Measurements from ENCODE around the gene FKBP11. TPM values are rescaled to one million over a fixed set of nuclear protein-coding genes. Genes with fewer than 3 reads are reported as not detected.

The FKBP11 gene
- total RNA-seq (10 to 100 TPM; 40.3 to 55.7 (median 48.5) TPM), polyA plus RNA-seq (10 to 100 TPM; 74.2 to 83.7 TPM), total RNA-seq (24.0 reads per million, percentile 54 among the genes with 10 or more reads in this experiment)

- no peaks in the 10 kb centered on the region for H3K27me3 ChIP-seq (ENCODE audit: control insufficient read depth in 2 of 2, insufficient read depth in 2 of 2, low read length in 2 of 2)
- ATAC-seq: peak; percentile 87
- peak within 1 kb of the TSS; percentile 89 to 98 (median 93) for H3K4me3 Mint-ChIP-seq
- peaks cover 0 to 3% (median 0%) of the 10 kb centered on the region in 3 experiments for H3K9me3 ChIP-seq (ENCODE audit: control insufficient read depth in 2 of 3, low read length in 3 of 3)
- peaks cover 0 to 19% (median 6%) of the 10 kb centered on the region in 3 experiments for H3K36me3 ChIP-seq (ENCODE audit: control insufficient read depth in 2 of 3, insufficient read depth in 3 of 3, low read length in 3 of 3)
- CTCF ChIA-PET: interaction anchor here (0.6 to 2.8 kb wide), 7 partner anchors 8 to 73 kb away, joined by 4 to 19 read pairs (median 7); partner anchors contain the start of genes DDX23 and WNT1
- POLR2A ChIA-PET: interaction anchor here (0.9 to 5.7 kb wide), 11 partner anchors 8 to 243 kb away, joined by 3 to 18 read pairs (median 9); partner anchors contain the start of genes ARF3, DDX23, KANSL2 and WNT1
- peaks cover 10 to 18% of the 10 kb centered on the region in 2 donors for H3K4me1 ChIP-seq (ENCODE audit: control insufficient read depth in 2 of 2, insufficient read depth in 2 of 2, low read length in 2 of 2)
- H3K27ac Mint-ChIP-seq: peak within 1 kb of the TSS; percentile 74 to 98 (median 95)
- H3K9me3 Mint-ChIP-seq: peaks cover 0 to 1% (median 0%) of the 10 kb centered on the region in 11 donors
- intact Hi-C loops (cut with micrococcal nuclease): loop anchor here (1.0 to 2.0 kb wide), 5 partner anchors 9 to 61 kb away; partner anchors contain the start of genes ARF3 (in 2 of the 2) and RND1 (in 1 of the 2)
- peak; percentile 39 to 78 (median 69) for DNase-seq
- H3K36me3 Mint-ChIP-seq: peaks cover 2 to 30% (median 17%) of the 10 kb centered on the region in 5 donors
- peak within 1 kb of the TSS; percentile 72 for H3K4me3 ChIP-seq (ENCODE audit: low read length)
- H3K27ac ChIP-seq (ENCODE audit: low read depth, low read length): peak within 1 kb of the TSS; percentile 99
- peaks cover 18 to 52% (median 42%) of the 10 kb centered on the region in 7 donors for H3K4me1 Mint-ChIP-seq
- H3K27me3 Mint-ChIP-seq: no peaks in the 10 kb centered on the region
These were observed at the start of gene FKBP11 for GRCh38 chr12:48925304-48926011. Gene FKBP11 (minus strand): TSS chr12:48925492. CDS start chr12:48925428, 64 bp downstream.

- Histone ChIP-seq H3K27ac (ENCODE audit: low read depth, low read length) (no peak overlapping the region), H3K9me3 (ENCODE audit: control insufficient read depth in 2 of 3, low read length in 3 of 3) (no peaks in the 10 kb centered on the region), H3K27me3 (ENCODE audit: control insufficient read depth in 2 of 2, insufficient read depth in 2 of 2, low read length in 2 of 2) (peaks cover 6 to 31% of the 10 kb centered on the region in 2 donors), H3K4me1 (ENCODE audit: control insufficient read depth in 2 of 2, insufficient read depth in 2 of 2, low read length in 2 of 2) (peaks cover 34 to 51% of the 10 kb centered on the region in 2 donors), H3K36me3 (ENCODE audit: control insufficient read depth in 2 of 3, insufficient read depth in 3 of 3, low read length in 3 of 3) (no peaks in the 10 kb centered on the region), H3K4me3 (ENCODE audit: low read length) (no peak overlapping the region)
- H3K27me3 Mint-ChIP-seq: peaks cover 42 to 91% (median 55%) of the 10 kb centered on the region in 5 donors
- H3K36me3 Mint-ChIP-seq: no peaks in the 10 kb centered on the region
- H3K4me3 Mint-ChIP-seq: no peak overlapping the region
- H3K9me3 Mint-ChIP-seq: peaks cover 0 to 5% (median 0%) of the 10 kb centered on the region in 11 donors
- ChIA-PET POLR2A (no interaction called here), CTCF (interaction anchor here (0.8 to 1.3 kb wide), 4 partner anchors 8 to 157 kb away, joined by 3 to 8 read pairs (median 3); partner anchors contain the start of gene ARF3)
- H3K4me1 Mint-ChIP-seq: peaks cover 29 to 46% (median 35%) of the 10 kb centered on the region in 7 donors
- H3K27ac Mint-ChIP-seq: no peak overlapping the region
- DNase-seq: peak in 1 of 9 donors; percentile 64
- no peak for ATAC-seq
- intact Hi-C loops (cut with micrococcal nuclease): loop anchor here in 1 of 2 donors (1.0 kb wide), 1 partner anchor 14 kb away; no protein-coding TSS in a partner anchor
These were observed 48.8 kb upstream of the FKBP11 start for GRCh38 chr12:48973941-48974673.

DNA sequence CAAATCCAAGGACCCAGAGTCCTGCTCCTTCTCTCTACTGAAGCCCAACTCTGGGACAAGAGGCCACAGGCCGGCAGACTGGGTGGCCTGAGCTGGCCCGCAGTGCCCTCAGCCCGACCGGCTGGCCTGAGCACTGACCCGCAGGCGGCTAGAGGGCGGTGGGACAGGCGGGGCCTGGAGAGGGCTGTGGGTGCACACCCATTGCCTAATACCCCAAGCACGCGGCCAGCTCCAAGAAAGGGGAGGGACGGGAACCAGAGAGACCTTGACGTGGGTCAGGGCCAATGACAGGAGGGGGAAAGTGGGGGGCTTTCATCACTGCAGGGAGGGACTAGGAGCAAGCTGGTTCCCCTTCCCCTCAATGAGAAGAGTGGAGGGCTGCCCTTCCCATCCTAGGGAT is 48.2 kb upstream of the FKBP11 start:
- ChIA-PET POLR2A (no interaction called here), CTCF (interaction anchor here (0.8 to 1.3 kb wide), 5 partner anchors 9 to 157 kb away, joined by 3 to 8 read pairs (median 3); partner anchors contain the start of gene ARF3)
- intact Hi-C loops (cut with micrococcal nuclease): no loop called here
- H3K4me3 Mint-ChIP-seq: no peak overlapping the region
- DNase-seq: no peak
- H3K9me3 Mint-ChIP-seq: peaks cover 0 to 2% (median 0%) of the 10 kb centered on the region in 11 donors
- H3K36me3 Mint-ChIP-seq: no peaks in the 10 kb centered on the region
- peaks cover 6 to 31% of the 10 kb centered on the region in 2 donors for H3K27me3 ChIP-seq (ENCODE audit: control insufficient read depth in 2 of 2, insufficient read depth in 2 of 2, low read length in 2 of 2)
- H3K27me3 Mint-ChIP-seq: peaks cover 42 to 90% (median 52%) of the 10 kb centered on the region in 5 donors
- no peak overlapping the region for H3K27ac Mint-ChIP-seq
- H3K4me3 ChIP-seq (ENCODE audit: low read length): no peak overlapping the region
- H3K27ac ChIP-seq (ENCODE audit: low read depth, low read length): no peak overlapping the region
- peaks cover 28 to 49% of the 10 kb centered on the region in 2 donors for H3K4me1 ChIP-seq (ENCODE audit: control insufficient read depth in 2 of 2, insufficient read depth in 2 of 2, low read length in 2 of 2)
- no peaks in the 10 kb centered on the region for H3K36me3 ChIP-seq (ENCODE audit: control insufficient read depth in 2 of 3, insufficient read depth in 3 of 3, low read length in 3 of 3)
- H3K4me1 Mint-ChIP-seq: peaks cover 23 to 44% (median 30%) of the 10 kb centered on the region in 7 donors
- ATAC-seq: no peak
- H3K9me3 ChIP-seq (ENCODE audit: control insufficient read depth in 2 of 3, low read length in 3 of 3): no peaks in the 10 kb centered on the region

GRCh38 chr12:48972952-48973483 is 47.7 kb upstream of the FKBP11 start:
- Mint-ChIP-seq H3K27me3 (peaks cover 42 to 95% (median 52%) of the 10 kb centered on the region in 5 donors), H3K27ac (no peak overlapping the region), H3K4me1 (peaks cover 23 to 42% (median 29%) of the 10 kb centered on the region in 7 donors), H3K9me3 (peaks cover 0 to 2% (median 0%) of the 10 kb centered on the region in 11 donors), H3K4me3 (peak overlapping the region in 2 of 10 donors; percentile 12 to 14), H3K36me3 (no peaks in the 10 kb centered on the region)
- Histone ChIP-seq H3K4me1 (ENCODE audit: control insufficient read depth in 2 of 2, insufficient read depth in 2 of 2, low read length in 2 of 2) (peaks cover 26 to 44% of the 10 kb centered on the region in 2 donors), H3K4me3 (ENCODE audit: low read length) (no peak overlapping the region), H3K9me3 (ENCODE audit: control insufficient read depth in 2 of 3, low read length in 3 of 3) (no peaks in the 10 kb centered on the region), H3K27ac (ENCODE audit: low read depth, low read length) (no peak overlapping the region), H3K36me3 (ENCODE audit: control insufficient read depth in 2 of 3, insufficient read depth in 3 of 3, low read length in 3 of 3) (no peaks in the 10 kb centered on the region), H3K27me3 (ENCODE audit: control insufficient read depth in 2 of 2, insufficient read depth in 2 of 2, low read length in 2 of 2) (peaks cover 6 to 31% of the 10 kb centered on the region in 2 donors)
- ATAC-seq: no peak
- CTCF ChIA-PET: interaction anchor here (0.8 to 1.3 kb wide), 4 partner anchors 10 to 158 kb away, joined by 3 to 8 read pairs (median 3); partner anchors contain the start of gene ARF3
- no peak for DNase-seq
- POLR2A ChIA-PET: no interaction called here
- intact Hi-C loops (cut with micrococcal nuclease): no loop called here

DNA sequence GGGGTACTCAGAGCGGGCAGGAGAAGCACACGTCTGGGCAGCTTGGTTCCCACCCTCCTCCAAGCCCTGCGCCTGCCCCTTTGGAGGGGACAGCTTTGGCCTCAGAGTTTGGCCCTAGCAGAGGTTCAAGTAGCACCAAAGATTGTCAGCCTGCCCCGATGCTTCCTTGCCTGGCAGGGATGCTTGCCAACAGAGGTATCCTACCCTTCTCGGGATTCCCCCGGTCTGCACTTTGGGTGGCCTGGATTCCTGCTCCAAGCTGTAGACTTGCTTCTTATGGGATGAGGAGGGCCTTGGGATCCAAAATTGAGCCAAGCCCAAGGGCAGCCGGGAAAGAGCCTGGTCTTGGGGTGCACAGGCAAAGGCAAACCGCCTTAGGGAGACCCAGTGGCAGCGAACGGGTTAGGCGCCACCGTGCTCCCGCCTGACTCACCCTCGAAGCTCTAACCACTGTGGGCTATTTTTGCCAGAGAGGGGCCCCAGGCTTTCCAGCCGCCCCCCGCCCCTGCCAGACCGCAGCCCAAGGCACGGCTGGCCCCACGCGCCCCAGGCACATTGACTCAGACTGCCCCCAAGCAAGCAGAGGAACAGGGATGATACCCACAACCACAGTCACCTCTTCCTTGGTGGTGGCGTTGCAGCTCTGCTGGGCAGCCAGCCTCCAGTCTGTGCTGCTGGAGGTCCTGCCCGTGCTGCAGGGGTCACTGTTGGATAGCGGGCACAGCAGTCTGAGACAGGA is 47.1 kb upstream of the FKBP11 start:
- Mint-ChIP-seq H3K4me3 (peak overlapping the region in 7 of 10 donors; percentile 66 to 90 (median 77)), H3K27ac (no peak overlapping the region), H3K27me3 (peaks cover 42 to 90% (median 47%) of the 10 kb centered on the region in 5 donors), H3K9me3 (peaks cover 0 to 2% (median 0%) of the 10 kb centered on the region in 11 donors), H3K4me1 (peaks cover 18 to 37% (median 24%) of the 10 kb centered on the region in 7 donors), H3K36me3 (no peaks in the 10 kb centered on the region)
- ChIA-PET CTCF (interaction anchor here (1.1 to 1.2 kb wide), 2 partner anchors 11 to 15 kb away, joined by 3 read pairs; partner anchors contain the start of gene ARF3), POLR2A (no interaction called here)
- DNase-seq (peak in 1 of 9 donors; percentile 61), ATAC-seq (peak; percentile 6)
- intact Hi-C loops (cut with micrococcal nuclease): no loop called here
- H3K36me3 ChIP-seq (ENCODE audit: control insufficient read depth in 2 of 3, insufficient read depth in 3 of 3, low read length in 3 of 3): no peaks in the 10 kb centered on the region
- no peaks in the 10 kb centered on the region for H3K9me3 ChIP-seq (ENCODE audit: control insufficient read depth in 2 of 3, low read length in 3 of 3)
- no peak overlapping the region for H3K27ac ChIP-seq (ENCODE audit: low read depth, low read length)
- H3K4me1 ChIP-seq (ENCODE audit: control insufficient read depth in 2 of 2, insufficient read depth in 2 of 2, low read length in 2 of 2): peaks cover 21 to 38% of the 10 kb centered on the region in 2 donors
- H3K4me3 ChIP-seq (ENCODE audit: low read length): no peak overlapping the region
- peaks cover 6 to 31% of the 10 kb centered on the region in 2 donors for H3K27me3 ChIP-seq (ENCODE audit: control insufficient read depth in 2 of 2, insufficient read depth in 2 of 2, low read length in 2 of 2)
